IMR-90 (cell line): Measurements from ENCODE around the gene TLNRD1.

Experiments
- CEBPB ChIP-seq: IDR thresholded peaks from 2 replicates; pipeline ENCODE4 v1.6.1; 2012; ENCODE audit warnings: low read depth, low read length, improper control_type of control experiment
- MAZ ChIP-seq: IDR thresholded peaks from 2 replicates; pipeline ENCODE4 v1.6.1; 2012; ENCODE audit warnings: low read depth, mild to moderate bottlenecking, low read length, improper control_type of control experiment, moderate library complexity, borderline replicate concordance
- TF ChIP-seq, protein P1 (sequence below): conservative IDR thresholded peaks from 2 replicates; pipeline ENCODE4 v1.5.1; 2012; ENCODE audit warnings: mild to moderate bottlenecking, low read depth, low read length, improper control_type of control experiment

DNA sequence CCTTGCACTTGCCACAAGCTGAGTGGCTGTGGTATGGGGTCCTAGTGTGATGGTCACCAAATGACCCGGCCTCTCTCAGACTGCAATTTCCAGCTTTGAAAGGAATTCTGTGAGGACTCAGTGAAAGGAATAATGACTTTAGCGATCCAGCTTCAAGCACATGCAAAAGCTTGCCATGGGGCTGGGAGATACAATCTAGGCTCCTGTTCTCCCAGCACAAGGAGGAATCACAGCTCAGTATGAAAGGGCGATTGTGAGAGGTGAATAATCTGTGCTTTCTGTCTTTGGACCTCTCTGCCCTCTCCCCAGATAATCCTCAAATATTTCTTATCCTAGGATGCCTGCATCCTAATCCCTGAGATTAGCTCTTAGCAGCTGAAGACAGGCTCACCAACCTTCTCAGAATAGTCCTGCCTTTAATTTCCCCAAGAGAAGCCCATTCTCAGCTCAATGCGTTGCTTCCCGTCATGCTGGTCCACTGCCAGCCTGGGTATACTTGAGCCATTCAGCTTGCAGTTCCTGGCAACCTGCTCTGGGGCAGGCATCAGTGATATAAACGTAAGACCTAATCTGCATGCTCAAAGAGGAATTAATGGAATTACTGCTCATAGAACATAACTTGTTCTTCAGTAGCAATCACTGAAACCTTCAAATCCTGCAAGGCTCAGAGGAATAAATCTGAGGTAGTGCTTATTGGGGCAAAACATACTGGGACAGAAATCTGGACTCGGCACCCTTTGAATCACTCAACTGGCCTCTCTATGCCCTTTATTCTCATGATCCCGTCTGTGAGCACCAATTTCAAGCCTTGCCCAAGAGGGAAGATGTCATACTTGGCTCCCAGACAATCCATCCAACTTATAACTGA, 15.1 kb downstream of the TLNRD1 start:
- TF ChIP-seq, protein P1, sequence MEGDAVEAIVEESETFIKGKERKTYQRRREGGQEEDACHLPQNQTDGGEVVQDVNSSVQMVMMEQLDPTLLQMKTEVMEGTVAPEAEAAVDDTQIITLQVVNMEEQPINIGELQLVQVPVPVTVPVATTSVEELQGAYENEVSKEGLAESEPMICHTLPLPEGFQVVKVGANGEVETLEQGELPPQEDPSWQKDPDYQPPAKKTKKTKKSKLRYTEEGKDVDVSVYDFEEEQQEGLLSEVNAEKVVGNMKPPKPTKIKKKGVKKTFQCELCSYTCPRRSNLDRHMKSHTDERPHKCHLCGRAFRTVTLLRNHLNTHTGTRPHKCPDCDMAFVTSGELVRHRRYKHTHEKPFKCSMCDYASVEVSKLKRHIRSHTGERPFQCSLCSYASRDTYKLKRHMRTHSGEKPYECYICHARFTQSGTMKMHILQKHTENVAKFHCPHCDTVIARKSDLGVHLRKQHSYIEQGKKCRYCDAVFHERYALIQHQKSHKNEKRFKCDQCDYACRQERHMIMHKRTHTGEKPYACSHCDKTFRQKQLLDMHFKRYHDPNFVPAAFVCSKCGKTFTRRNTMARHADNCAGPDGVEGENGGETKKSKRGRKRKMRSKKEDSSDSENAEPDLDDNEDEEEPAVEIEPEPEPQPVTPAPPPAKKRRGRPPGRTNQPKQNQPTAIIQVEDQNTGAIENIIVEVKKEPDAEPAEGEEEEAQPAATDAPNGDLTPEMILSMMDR: no peak
- TF ChIP-seq CEBPB (no peak), MAZ (no peak)
